Stimulated activated effector memory CD8-positive, alpha-beta T cell treated with anti-CD3 and anti-CD28 coated beads, Interleukin-12 subunit alpha, Interleukin-12 subunit beta, amount 100 ng/mL, for 72 hours (primary cell): Measurements from ENCODE around the gene GNB1.

Source experiments
- ATAC-seq: fragments of 150-1000 bp; cut with Tn5 transposase; 2 replicates; pipeline ENCODE4 v1.10.0; 2021
- DNase-seq, 2 donors: peaks; one replicate each; pipeline ENCODE4 v3.0.0; 2021 to 2022; ENCODE audit warnings: low spot score in 2 of 2
- H3K27ac Mint-ChIP-seq: one replicate; pipeline ENCODE4 v1.8.0; 2022; ENCODE audit warnings: mild to moderate bottlenecking, mixed read lengths
- H3K36me3 Mint-ChIP-seq: one replicate; pipeline ENCODE4 v1.8.0; 2022; ENCODE audit warnings: mild to moderate bottlenecking, mixed read lengths
- H3K4me1 Mint-ChIP-seq: one replicate; pipeline ENCODE4 v1.8.0; 2022; ENCODE audit warnings: mixed read lengths
- H3K4me3 Mint-ChIP-seq: one replicate; pipeline ENCODE4 v1.8.0; 2022; ENCODE audit warnings: mild to moderate bottlenecking, mixed read lengths
- H3K9me3 Mint-ChIP-seq: one replicate; pipeline ENCODE4 v1.8.0; 2022; ENCODE audit warnings: mixed read lengths

The GNB1 gene

GRCh38 chr1:1815606-1816281 lies 75.1 kb downstream of the GNB1 start:
- Mint-ChIP-seq H3K4me1 (peaks cover 17% of the 10 kb centered on the region), H3K9me3 (no peaks in the 10 kb centered on the region), H3K27ac (peak overlapping the region; percentile 35), H3K4me3 (no peak overlapping the region), H3K36me3 (peaks cover 99% of the 10 kb centered on the region)
- DNase-seq, result no peak
- ATAC-seq, result no peak

- no peaks in the 10 kb centered on the region for H3K9me3 Mint-ChIP-seq
- peak overlapping the region; percentile 32 for H3K27ac Mint-ChIP-seq
- H3K4me3 Mint-ChIP-seq, result no peak overlapping the region
- ATAC-seq, result no peak
- H3K4me1 Mint-ChIP-seq, result peaks cover 7% of the 10 kb centered on the region
- H3K36me3 Mint-ChIP-seq, result peaks cover 99% of the 10 kb centered on the region
- DNase-seq, result no peak
Measured at GRCh38 chr1:1809489-1809888, 81.4 kb downstream of the GNB1 start.

DNA sequence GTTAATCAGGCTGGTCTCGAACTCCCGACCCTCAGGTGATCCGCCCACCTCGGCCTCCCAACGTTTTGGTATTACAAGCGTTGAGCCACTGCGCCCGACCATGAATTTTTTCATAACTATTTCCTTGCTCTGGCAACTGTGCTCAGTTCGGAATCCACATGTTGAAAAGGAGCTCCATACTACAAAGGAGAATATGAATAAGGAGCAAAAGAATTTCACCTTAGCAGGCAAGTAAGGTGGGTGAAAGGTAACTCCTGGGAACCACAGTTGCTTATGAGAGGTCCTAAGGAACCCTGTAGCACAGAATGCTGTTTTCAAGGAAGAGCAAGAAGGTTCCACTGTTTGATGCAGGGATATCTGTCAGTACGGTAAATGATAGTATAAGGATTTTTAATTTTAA lies 82.7 kb downstream of the GNB1 start:
- Mint-ChIP-seq H3K36me3 (peaks cover 99% of the 10 kb centered on the region), H3K4me3 (no peak overlapping the region), H3K9me3 (no peaks in the 10 kb centered on the region), H3K27ac (no peak overlapping the region), H3K4me1 (peaks cover 10% of the 10 kb centered on the region)
- ATAC-seq (no peak), DNase-seq (no peak)

- no peak for DNase-seq
- peak; percentile 68 for ATAC-seq
- peak overlapping the region; percentile 48 for H3K27ac Mint-ChIP-seq
Measured at GRCh38 chr1:1806890-1807289, 84.0 kb downstream of the GNB1 start.

GRCh38 chr1:1804301-1804700 lies 86.6 kb downstream of the GNB1 start:
- ATAC-seq (no peak), DNase-seq (no peak)
- Mint-ChIP-seq H3K4me3 (no peak overlapping the region), H3K9me3 (no peaks in the 10 kb centered on the region), H3K4me1 (peaks cover 27% of the 10 kb centered on the region), H3K27ac (no peak overlapping the region), H3K36me3 (peaks cover 100% of the 10 kb centered on the region)

More at GRCh38 chr1:1806890-1807289, 84.0 kb downstream of the GNB1 start:
- peaks cover 7% of the 10 kb centered on the region for H3K4me1 Mint-ChIP-seq
- peaks cover 99% of the 10 kb centered on the region for H3K36me3 Mint-ChIP-seq
- no peaks in the 10 kb centered on the region for H3K9me3 Mint-ChIP-seq
- H3K4me3 Mint-ChIP-seq, result no peak overlapping the region

DNA sequence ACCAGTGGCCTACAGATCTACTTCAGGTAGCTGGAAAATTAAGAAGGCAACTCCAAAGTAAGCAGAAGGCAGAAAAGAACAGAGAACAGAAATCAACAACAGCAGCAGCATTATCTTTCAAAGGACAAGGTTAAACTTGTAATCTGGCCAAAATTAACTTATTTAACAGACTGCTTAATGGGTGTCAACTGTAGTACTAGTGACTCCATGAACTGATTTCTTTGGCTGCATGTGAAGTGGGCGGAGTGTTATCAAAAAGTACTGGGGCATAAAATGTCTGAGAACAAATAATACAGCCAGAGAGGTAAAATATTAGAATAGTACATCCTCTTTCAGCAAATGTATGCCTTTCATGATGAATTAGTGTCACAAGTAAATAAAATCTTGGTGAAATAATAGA lies 88.0 kb downstream of the GNB1 start:
- ATAC-seq (no peak), DNase-seq (no peak)
- H3K36me3 Mint-ChIP-seq, result peaks cover 100% of the 10 kb centered on the region
- peak overlapping the region; percentile 71 for H3K27ac Mint-ChIP-seq
- H3K9me3 Mint-ChIP-seq, result no peaks in the 10 kb centered on the region
- no peak overlapping the region for H3K4me3 Mint-ChIP-seq
- H3K4me1 Mint-ChIP-seq, result peaks cover 30% of the 10 kb centered on the region

DNA sequence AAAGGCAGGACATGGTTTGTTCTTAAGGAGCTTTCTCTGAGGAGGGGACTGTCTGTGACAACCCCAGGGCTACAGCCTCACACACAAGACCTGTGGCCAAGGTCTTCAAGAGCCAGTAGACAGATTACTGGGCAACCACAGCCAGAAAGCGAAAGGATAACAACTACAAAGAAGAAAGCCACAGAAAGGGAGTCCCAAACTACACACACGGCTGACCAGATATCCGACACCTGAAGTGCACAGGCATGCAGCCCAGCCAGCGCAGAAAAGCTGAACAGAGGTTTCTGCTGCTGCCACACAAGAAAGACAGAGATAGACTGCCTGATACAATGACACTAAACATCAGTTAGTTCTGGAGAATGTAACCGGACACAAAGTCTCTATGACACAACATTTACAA lies 91.2 kb downstream of the GNB1 start:
- no peak for DNase-seq
- H3K4me1 Mint-ChIP-seq, result peaks cover 42% of the 10 kb centered on the region
- no peak overlapping the region for H3K4me3 Mint-ChIP-seq
- peaks cover 100% of the 10 kb centered on the region for H3K36me3 Mint-ChIP-seq
- peak overlapping the region; percentile 75 for H3K27ac Mint-ChIP-seq
- ATAC-seq, result peak; percentile 60
- no peaks in the 10 kb centered on the region for H3K9me3 Mint-ChIP-seq

DNA sequence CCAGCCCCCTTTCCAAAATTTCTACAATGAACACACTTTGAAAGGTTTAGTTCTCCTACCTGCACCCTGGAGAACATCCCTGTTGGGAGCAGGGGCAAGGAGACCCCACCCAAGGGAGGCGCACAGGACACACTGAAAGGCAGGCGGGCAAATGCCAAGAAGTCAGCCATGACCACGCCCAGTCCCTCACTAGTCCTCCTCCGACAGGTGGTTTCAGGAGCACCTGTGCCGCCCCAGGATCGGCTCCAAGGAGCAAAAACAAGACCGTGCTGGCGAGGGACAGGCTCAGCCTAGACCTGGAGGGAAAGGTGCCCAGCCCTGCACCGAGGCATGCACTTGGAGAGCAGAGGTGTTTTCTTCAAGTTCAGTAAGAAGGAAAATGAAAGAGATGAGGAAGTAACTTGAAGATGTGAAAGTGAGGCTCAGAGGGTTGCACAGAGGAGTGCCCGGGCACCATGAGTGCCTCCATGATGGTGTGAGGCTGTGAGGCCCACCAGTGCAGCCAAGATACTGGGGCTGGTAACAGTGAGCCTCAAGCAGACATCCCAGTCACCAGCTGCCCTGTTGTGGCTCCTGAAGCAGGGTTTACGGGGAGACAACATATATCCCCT lies 93.1 kb downstream of the GNB1 start:
- ATAC-seq, result peak; percentile 34
- H3K9me3 Mint-ChIP-seq, result no peaks in the 10 kb centered on the region
- H3K36me3 Mint-ChIP-seq, result peaks cover 100% of the 10 kb centered on the region
- peak overlapping the region; percentile 78 for H3K27ac Mint-ChIP-seq
- no peak overlapping the region for H3K4me3 Mint-ChIP-seq
- DNase-seq, result no peak
- H3K4me1 Mint-ChIP-seq, result peaks cover 46% of the 10 kb centered on the region

- Mint-ChIP-seq H3K4me3 (no peak overlapping the region), H3K27ac (peak overlapping the region; percentile 64), H3K4me1 (peaks cover 40% of the 10 kb centered on the region), H3K9me3 (no peaks in the 10 kb centered on the region), H3K36me3 (peaks cover 100% of the 10 kb centered on the region)
- ATAC-seq, result no peak
- no peak for DNase-seq
Measured at GRCh38 chr1:1796466-1796865, 94.4 kb downstream of the GNB1 start.

- H3K27ac Mint-ChIP-seq, result peak overlapping the region; percentile 69
- peaks cover 100% of the 10 kb centered on the region for H3K36me3 Mint-ChIP-seq
Measured at GRCh38 chr1:1794999-1795398, 95.9 kb downstream of the GNB1 start.

DNA sequence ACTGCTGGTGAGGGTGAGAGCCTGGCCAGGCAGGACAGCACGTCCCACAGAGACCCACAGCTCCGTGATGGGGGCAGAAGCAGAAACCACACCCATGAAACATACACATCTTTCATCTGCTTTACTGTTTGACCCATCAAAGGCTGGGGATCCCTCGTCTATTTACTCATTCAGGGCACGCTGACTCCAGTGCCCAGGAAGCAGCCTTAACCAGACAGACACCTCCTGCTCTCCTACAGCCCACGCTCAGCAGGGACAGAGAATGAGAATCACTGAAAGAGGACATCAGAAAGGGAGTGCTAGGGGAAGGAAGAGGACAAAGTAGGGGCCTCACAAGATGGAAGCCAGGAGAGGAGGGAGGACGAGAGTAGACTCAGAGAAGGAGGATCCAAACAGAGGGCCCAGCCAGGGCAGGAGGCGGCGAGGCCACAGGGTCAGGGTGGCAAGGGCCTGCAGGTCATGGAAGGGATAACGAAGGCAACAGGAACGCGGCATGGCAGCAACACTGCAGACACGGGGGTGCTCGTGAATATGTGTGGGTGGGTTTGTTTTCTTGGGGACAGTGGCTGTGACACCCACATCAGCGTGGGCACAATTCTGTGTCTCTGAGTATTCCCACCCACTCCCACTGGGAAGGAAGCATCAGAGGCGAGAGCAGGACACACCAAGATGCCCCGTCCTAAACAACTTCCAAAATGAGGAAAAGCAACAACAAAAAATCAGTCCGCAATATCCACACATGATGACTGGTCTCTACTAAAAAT lies 97.2 kb downstream of the GNB1 start:
- Mint-ChIP-seq H3K36me3 (peaks cover 100% of the 10 kb centered on the region), H3K27ac (peak overlapping the region; percentile 40), H3K9me3 (no peaks in the 10 kb centered on the region), H3K4me3 (no peak overlapping the region), H3K4me1 (peaks cover 24% of the 10 kb centered on the region)
- ATAC-seq (no peak), DNase-seq (no peak)

More at GRCh38 chr1:1794999-1795398, 95.9 kb downstream of the GNB1 start:
- ATAC-seq (no peak), DNase-seq (no peak)
- Mint-ChIP-seq H3K4me1 (peaks cover 32% of the 10 kb centered on the region), H3K4me3 (no peak overlapping the region), H3K9me3 (no peaks in the 10 kb centered on the region)

- DNase-seq (no peak), ATAC-seq (no peak)
- Mint-ChIP-seq H3K9me3 (no peaks in the 10 kb centered on the region), H3K36me3 (peaks cover 100% of the 10 kb centered on the region), H3K4me3 (no peak overlapping the region), H3K4me1 (peaks cover 7% of the 10 kb centered on the region), H3K27ac (peak overlapping the region; percentile 16)
Measured at GRCh38 chr1:1788646-1789431, 102.0 kb downstream of the GNB1 start.

GRCh38 chr1:1788136-1788535 lies 102.8 kb downstream of the GNB1 start:
- no peak overlapping the region for H3K27ac Mint-ChIP-seq
- no peak overlapping the region for H3K4me3 Mint-ChIP-seq
- H3K9me3 Mint-ChIP-seq, result no peaks in the 10 kb centered on the region
- no peak for DNase-seq
- ATAC-seq, result no peak
- peaks cover 6% of the 10 kb centered on the region for H3K4me1 Mint-ChIP-seq
- peaks cover 100% of the 10 kb centered on the region for H3K36me3 Mint-ChIP-seq

DNA sequence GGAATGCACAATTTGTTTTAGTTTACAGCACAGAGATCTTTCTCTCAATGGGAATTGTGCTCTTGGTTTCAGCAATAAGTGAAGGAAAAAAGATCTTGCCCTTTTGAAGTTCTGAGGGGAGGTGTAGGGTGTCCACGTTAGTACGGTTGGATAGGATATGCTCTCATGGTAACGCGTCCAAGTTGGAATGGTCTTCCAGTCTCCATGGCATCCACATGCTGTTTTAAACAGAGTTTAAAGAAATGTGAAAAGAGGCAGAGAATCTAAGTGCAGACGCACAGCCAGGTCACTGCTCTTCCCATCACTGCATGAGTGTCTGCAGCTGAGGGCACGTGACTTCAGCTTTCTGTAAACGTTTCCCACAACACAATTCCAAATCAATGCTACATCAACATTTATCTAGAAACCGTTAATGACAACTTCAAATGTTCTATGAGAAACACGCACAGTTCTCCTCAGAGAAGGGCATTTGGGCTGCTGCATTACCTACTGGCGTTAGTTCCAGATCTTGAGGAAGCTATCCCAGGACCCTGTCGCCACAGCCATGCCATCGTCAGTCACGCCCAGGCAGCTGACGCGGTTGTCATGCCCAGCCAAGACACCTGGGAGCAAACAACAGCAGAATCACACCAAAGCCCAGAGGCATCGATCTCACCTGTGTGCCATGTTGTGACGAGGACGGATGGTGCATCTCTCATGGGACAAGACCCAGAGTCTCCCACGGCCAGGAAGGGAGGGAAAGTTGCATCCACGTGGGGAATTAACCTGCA lies 103.9 kb downstream of the GNB1 start:
- DNase-seq, result no peak
- Mint-ChIP-seq H3K9me3 (no peaks in the 10 kb centered on the region), H3K27ac (no peak overlapping the region), H3K36me3 (peaks cover 97% of the 10 kb centered on the region), H3K4me1 (peaks cover 12% of the 10 kb centered on the region), H3K4me3 (no peak overlapping the region)
- ATAC-seq, result no peak
